NB4 (cell line): ENCODE data around the gene EMCN.

Experiments
- POLR2A ChIP-seq: IDR thresholded peaks from 2 replicates; pipeline ENCODE4 v1.6.1; 2011; ENCODE audit warnings: mild to moderate bottlenecking; ENCODE audit not compliant: insufficient read length; ENCODE audit errors: extremely low read depth
- TF ChIP-seq, protein P1 (sequence below): IDR thresholded peaks from one replicate; pipeline ENCODE4 v1.5.1; 2012; ENCODE audit warnings: low read depth, low read length

DNA sequence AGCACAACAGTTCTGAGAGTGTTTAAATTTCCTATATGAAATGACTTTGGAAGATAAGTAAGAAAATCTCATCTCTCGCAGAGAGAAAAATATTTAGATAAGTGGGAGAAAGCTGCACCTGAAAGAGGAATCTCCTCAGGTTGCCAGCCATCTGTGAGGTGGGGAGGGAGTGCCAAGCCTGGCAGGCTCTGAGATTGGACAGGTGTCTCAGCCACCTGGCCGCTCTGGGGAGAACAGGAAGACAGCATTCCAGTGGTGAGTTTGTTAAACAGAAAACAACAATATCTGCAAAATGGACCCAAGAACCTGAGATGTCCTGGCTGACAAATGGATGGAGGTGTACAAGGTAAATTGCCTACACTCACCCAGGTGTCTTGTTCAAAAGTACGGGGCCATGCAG, 31.3 kb downstream of the EMCN start:
- TF ChIP-seq, protein P1, sequence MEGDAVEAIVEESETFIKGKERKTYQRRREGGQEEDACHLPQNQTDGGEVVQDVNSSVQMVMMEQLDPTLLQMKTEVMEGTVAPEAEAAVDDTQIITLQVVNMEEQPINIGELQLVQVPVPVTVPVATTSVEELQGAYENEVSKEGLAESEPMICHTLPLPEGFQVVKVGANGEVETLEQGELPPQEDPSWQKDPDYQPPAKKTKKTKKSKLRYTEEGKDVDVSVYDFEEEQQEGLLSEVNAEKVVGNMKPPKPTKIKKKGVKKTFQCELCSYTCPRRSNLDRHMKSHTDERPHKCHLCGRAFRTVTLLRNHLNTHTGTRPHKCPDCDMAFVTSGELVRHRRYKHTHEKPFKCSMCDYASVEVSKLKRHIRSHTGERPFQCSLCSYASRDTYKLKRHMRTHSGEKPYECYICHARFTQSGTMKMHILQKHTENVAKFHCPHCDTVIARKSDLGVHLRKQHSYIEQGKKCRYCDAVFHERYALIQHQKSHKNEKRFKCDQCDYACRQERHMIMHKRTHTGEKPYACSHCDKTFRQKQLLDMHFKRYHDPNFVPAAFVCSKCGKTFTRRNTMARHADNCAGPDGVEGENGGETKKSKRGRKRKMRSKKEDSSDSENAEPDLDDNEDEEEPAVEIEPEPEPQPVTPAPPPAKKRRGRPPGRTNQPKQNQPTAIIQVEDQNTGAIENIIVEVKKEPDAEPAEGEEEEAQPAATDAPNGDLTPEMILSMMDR, result no peak
- no peak for TF ChIP-seq POLR2A
